Right lobe of liver (tissue), 4 donors: ENCODE results near the gene DPP7.

ENCODE experiments used
- POLR2A ChIP-seq: fragments of 450-650 bp; IDR thresholded peaks from one replicate; pipeline ENCODE4 v1.6.1; 2017; ENCODE audit warnings: antibody characterized with exemption, mild to moderate bottlenecking
- TF ChIP-seq, protein P1 (sequence below), 4 donors: fragments of 200-600 bp in 3 of 4; fragments of 450-650 bp in 1 of 4; IDR thresholded peaks; one replicate each; pipeline versions ENCODE4 v1.5.1 to v1.8.0; 2016 to 2022; ENCODE audit warnings: antibody characterized with exemption in 4 of 4, mild to moderate bottlenecking in 2 of 4
- donor health status: DM: no; HTN: no; CAD: no.
- donor health status: DM: no; HTN: no; CAD: no.
- donor health status: DM: no; HTN: yes; CAD: no.

- TF ChIP-seq, protein P1, sequence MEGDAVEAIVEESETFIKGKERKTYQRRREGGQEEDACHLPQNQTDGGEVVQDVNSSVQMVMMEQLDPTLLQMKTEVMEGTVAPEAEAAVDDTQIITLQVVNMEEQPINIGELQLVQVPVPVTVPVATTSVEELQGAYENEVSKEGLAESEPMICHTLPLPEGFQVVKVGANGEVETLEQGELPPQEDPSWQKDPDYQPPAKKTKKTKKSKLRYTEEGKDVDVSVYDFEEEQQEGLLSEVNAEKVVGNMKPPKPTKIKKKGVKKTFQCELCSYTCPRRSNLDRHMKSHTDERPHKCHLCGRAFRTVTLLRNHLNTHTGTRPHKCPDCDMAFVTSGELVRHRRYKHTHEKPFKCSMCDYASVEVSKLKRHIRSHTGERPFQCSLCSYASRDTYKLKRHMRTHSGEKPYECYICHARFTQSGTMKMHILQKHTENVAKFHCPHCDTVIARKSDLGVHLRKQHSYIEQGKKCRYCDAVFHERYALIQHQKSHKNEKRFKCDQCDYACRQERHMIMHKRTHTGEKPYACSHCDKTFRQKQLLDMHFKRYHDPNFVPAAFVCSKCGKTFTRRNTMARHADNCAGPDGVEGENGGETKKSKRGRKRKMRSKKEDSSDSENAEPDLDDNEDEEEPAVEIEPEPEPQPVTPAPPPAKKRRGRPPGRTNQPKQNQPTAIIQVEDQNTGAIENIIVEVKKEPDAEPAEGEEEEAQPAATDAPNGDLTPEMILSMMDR (IDR thresholded peaks at IDR 0.05): no peak
- TF ChIP-seq POLR2A: no peak
Measured at GRCh38 chr9:137146527-137146918, 32.0 kb upstream of the DPP7 start.
